HepG2 (cell line): ENCODE data around the gene RAP2A.

Experiments
- CHCHD3 ChIP-seq: sonication (generic); formaldehyde crosslinking; IDR thresholded peaks from 2 replicates; pipeline ENCODE4 v1.8.0; 2022; ENCODE audit warnings: mild to moderate bottlenecking, missing genetic modification reagents, moderate library complexity
- DNMT1 ChIP-seq: sonication (generic); formaldehyde crosslinking; IDR thresholded peaks from 2 replicates; pipeline ENCODE4 v1.5.1; 2020; ENCODE audit warnings: mild to moderate bottlenecking, missing genetic modification reagents
- EZH2 ChIP-seq: conservative IDR thresholded peaks from 2 replicates; pipeline ENCODE4 v1.6.1; 2012; ENCODE audit warnings: mild to moderate bottlenecking, low read depth, low read length, moderate library complexity
- HNF4G ChIP-seq, 2 experiments: sonication (generic) in 1 of 2; formaldehyde crosslinking in 1 of 2; IDR thresholded peaks; 2 replicates each; pipeline versions ENCODE4 v1.4.0 to v1.6.1; 2011 to 2020; ENCODE audit warnings: borderline replicate concordance in 2 of 2, low read depth in 2 of 2, mild to moderate bottlenecking in 2 of 2, low read length in 1 of 2, missing genetic modification reagents in 1 of 2, moderate library complexity in 1 of 2
- KDM1A ChIP-seq: IDR thresholded peaks from 2 replicates; pipeline ENCODE4 v1.6.1; 2016; ENCODE audit warnings: missing compliant biosample characterization
- MEIS1 ChIP-seq: sonication (generic); formaldehyde crosslinking; IDR thresholded peaks from 2 replicates; pipeline ENCODE4 v1.9.0; 2021; ENCODE audit warnings: mild to moderate bottlenecking, missing genetic modification reagents, moderate library complexity, borderline replicate concordance
- NPAS2 ChIP-seq: sonication (generic); formaldehyde crosslinking; IDR thresholded peaks from 2 replicates; pipeline ENCODE4 v1.8.0; 2022; ENCODE audit warnings: mild to moderate bottlenecking, missing genetic modification reagents, borderline replicate concordance
- POLR2A ChIP-seq, 2 experiments: IDR thresholded peaks; 2 replicates each; pipeline ENCODE4 v1.6.1; 2011; ENCODE audit warnings: low read depth in 2 of 2, low read length in 2 of 2, mild to moderate bottlenecking in 1 of 2, moderate library complexity in 1 of 2; ENCODE audit not compliant: insufficient read depth in 1 of 2
- SMARCE1 ChIP-seq: fragments of 450-650 bp; IDR thresholded peaks from 2 replicates; pipeline ENCODE4 v1.6.1; 2017; ENCODE audit warnings: borderline replicate concordance
- ZFP36 ChIP-seq: fragments of 150-350 bp; IDR thresholded peaks from 2 replicates; pipeline ENCODE4 v1.6.1; 2018; ENCODE audit warnings: borderline replicate concordance, low read length, low read depth; ENCODE audit not compliant: partially characterized antibody
- ZNF232 ChIP-seq: sonication (generic); formaldehyde crosslinking; IDR thresholded peaks from 2 replicates; pipeline ENCODE4 v1.4.0; 2020; ENCODE audit warnings: missing genetic modification reagents, borderline replicate concordance
- ZNF354B ChIP-seq: sonication (generic); formaldehyde crosslinking; IDR thresholded peaks from 2 replicates; pipeline ENCODE4 v1.8.0; 2022; ENCODE audit warnings: mild to moderate bottlenecking, missing genetic modification reagents
- TF ChIP-seq, protein P1 (sequence below): sonication (generic); formaldehyde crosslinking; IDR thresholded peaks from 2 replicates; pipeline ENCODE4 v1.5.0; 2020; ENCODE audit warnings: mild to moderate bottlenecking, missing genetic modification reagents, moderate library complexity

DNA sequence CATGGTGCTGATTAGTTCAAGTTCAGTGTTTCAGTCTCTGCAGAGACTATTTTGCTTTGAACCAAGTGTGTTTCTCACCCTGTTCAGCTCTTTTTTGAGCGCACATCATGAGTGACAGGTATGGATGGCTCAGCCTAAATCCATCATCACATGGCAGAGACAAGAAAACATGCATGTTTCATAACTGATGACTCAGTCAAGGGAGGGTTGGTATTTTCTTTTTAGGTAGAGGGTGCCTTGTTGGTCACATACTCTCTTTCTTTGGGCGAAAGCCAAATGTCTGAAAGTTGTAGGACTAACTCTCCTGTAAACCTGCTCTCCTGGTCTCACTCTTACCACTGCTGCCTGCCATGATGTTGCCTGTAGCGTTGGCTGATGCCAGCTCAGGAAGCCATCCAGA, 48.1 kb upstream of the RAP2A start:
- TF ChIP-seq CHCHD3 (CRISPR knock-in tag) = no peak
- TF ChIP-seq ZNF354B (CRISPR knock-in tag) = no peak
- TF ChIP-seq MEIS1 (CRISPR knock-in tag) = no peak
- TF ChIP-seq KDM1A (CRISPR knock-in tag) = no peak
- no peak for TF ChIP-seq ZNF232 (CRISPR knock-in tag)
- no peak for TF ChIP-seq EZH2
- TF ChIP-seq DNMT1 = no peak
- TF ChIP-seq SMARCE1 = no peak
- TF ChIP-seq ZFP36 = no peak
- no peak for TF ChIP-seq HNF4G (IDR thresholded peaks at IDR 0.05; ENCODE audit: borderline replicate concordance, low read depth, low read length)
- no peak for TF ChIP-seq HNF4G (CRISPR knock-in tag; IDR thresholded peaks at IDR 0.05; ENCODE audit: borderline replicate concordance, low read depth)
- TF ChIP-seq POLR2A (IDR thresholded peaks at IDR 0.05; ENCODE audit: insufficient read depth in 1 of 2, low read depth in 2 of 2, low read length in 2 of 2) = no peak
- TF ChIP-seq NPAS2 (CRISPR knock-in tag) = no peak
- TF ChIP-seq, protein P1, sequence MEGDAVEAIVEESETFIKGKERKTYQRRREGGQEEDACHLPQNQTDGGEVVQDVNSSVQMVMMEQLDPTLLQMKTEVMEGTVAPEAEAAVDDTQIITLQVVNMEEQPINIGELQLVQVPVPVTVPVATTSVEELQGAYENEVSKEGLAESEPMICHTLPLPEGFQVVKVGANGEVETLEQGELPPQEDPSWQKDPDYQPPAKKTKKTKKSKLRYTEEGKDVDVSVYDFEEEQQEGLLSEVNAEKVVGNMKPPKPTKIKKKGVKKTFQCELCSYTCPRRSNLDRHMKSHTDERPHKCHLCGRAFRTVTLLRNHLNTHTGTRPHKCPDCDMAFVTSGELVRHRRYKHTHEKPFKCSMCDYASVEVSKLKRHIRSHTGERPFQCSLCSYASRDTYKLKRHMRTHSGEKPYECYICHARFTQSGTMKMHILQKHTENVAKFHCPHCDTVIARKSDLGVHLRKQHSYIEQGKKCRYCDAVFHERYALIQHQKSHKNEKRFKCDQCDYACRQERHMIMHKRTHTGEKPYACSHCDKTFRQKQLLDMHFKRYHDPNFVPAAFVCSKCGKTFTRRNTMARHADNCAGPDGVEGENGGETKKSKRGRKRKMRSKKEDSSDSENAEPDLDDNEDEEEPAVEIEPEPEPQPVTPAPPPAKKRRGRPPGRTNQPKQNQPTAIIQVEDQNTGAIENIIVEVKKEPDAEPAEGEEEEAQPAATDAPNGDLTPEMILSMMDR = no peak
